IMR-90 (cell line): ENCODE data around the gene TADA2A. TPM values are rescaled to one million over a fixed set of nuclear protein-coding genes. Genes with fewer than 3 reads are reported as not detected.

ENCODE experiments used
- ATAC-seq: fragments of 200-7000 bp; cut with Tn5 transposase; 2 replicates; pipeline ENCODE4 v1.9.1; 2020; ENCODE audit warnings: low read depth, mild to moderate bottlenecking, moderate library complexity
- BruUV-seq: library from RNA; stranded (reverse); fragments of 400-500 nt; replicated peaks from 2 replicates; lab custom pipeline; 2021; lab: Mats Ljungman, UMichigan
- CTCF ChIA-PET: fragments of 300-600 bp; formaldehyde crosslinking; extraction: SDS; loops from one replicate; lab custom pipeline; 2021; ENCODE audit warnings: antibody characterized with exemption; lab: Yijun Ruan, JAX
- POLR2A ChIA-PET: fragments of 300-600 bp; sonication (Branson Sonifier 250); formaldehyde crosslinking; loops from one replicate; lab custom pipeline; 2022; ENCODE audit warnings: antibody characterized with exemption; ENCODE audit not compliant: unreplicated experiment; lab: Charles Lee
- DNase-seq: peaks from one replicate; pipeline ENCODE4 v3.0.0; 2013
- H2AFZ ChIP-seq: replicated peaks from 2 replicates; pipeline ENCODE3; 2013; ENCODE audit warnings: low read length, mild to moderate bottlenecking; ENCODE audit not compliant: poor library complexity
- H2AK5ac ChIP-seq: 2 replicates; pipeline ENCODE4 v1.6.1; 2013; ENCODE audit warnings: low read depth, low read length, inconsistent platforms
- H2AK9ac ChIP-seq: replicated peaks from 2 replicates; pipeline ENCODE3; 2013; ENCODE audit warnings: mild to moderate bottlenecking, low read depth, low read length, moderate library complexity; ENCODE audit not compliant: poor library complexity
- H2BK120ac ChIP-seq: 2 replicates; pipeline ENCODE4 v1.6.1; 2013; ENCODE audit warnings: low read depth, low read length, inconsistent platforms
- H2BK15ac ChIP-seq: 3 replicates; pipeline ENCODE4 v1.6.1; 2013; ENCODE audit warnings: low read depth, low read length, inconsistent platforms
- H2BK20ac ChIP-seq: 2 replicates; pipeline ENCODE4 v1.6.1; 2013; ENCODE audit warnings: low read depth, mild to moderate bottlenecking, inconsistent platforms, low read length, moderate library complexity
- H2BK5ac ChIP-seq: 2 replicates; pipeline ENCODE4 v1.6.1; 2013; ENCODE audit warnings: mild to moderate bottlenecking, low read depth, low read length, inconsistent platforms; ENCODE audit not compliant: poor library complexity, severe bottlenecking
- H3K14ac ChIP-seq: replicated peaks from 2 replicates; pipeline ENCODE4 v1.6.1; 2013; ENCODE audit warnings: low read depth, low read length, inconsistent platforms
- H3K18ac ChIP-seq: 2 replicates; pipeline ENCODE4 v1.6.1; 2013; ENCODE audit warnings: low read depth, low read length, control low read depth
- H3K23ac ChIP-seq: 2 replicates; pipeline ENCODE4 v1.6.1; 2013; ENCODE audit warnings: low read depth, low read length, inconsistent platforms
- H3K27ac ChIP-seq: 2 replicates; pipeline ENCODE4 v1.5.1; 2013; ENCODE audit warnings: mild to moderate bottlenecking, control low read depth, low read length; ENCODE audit not compliant: insufficient read depth
- H3K27me3 ChIP-seq: 2 replicates; pipeline ENCODE4 v1.6.1; 2013; ENCODE audit warnings: low read length; ENCODE audit not compliant: control insufficient read depth, insufficient read depth
- H3K36me3 ChIP-seq: 2 replicates; pipeline ENCODE4 v1.6.1; 2013; ENCODE audit warnings: low read length, mixed read lengths; ENCODE audit not compliant: control insufficient read depth, insufficient read depth
- H3K4ac ChIP-seq: 2 replicates; pipeline ENCODE4 v1.6.1; 2013; ENCODE audit warnings: low read depth, low read length, inconsistent platforms
- H3K4me1 ChIP-seq: 2 replicates; pipeline ENCODE4 v1.6.1; 2013; ENCODE audit warnings: low read length, mixed read lengths; ENCODE audit not compliant: control insufficient read depth, insufficient read depth
- H3K4me2 ChIP-seq: 2 replicates; pipeline ENCODE4 v1.6.1; 2013; ENCODE audit warnings: low read depth, mild to moderate bottlenecking, control low read depth, low read length, moderate library complexity
- H3K4me3 ChIP-seq: 2 replicates; pipeline ENCODE4 v1.5.1; 2013; ENCODE audit warnings: low read depth, mild to moderate bottlenecking, control low read depth, low read length, moderate library complexity; ENCODE audit not compliant: insufficient read depth
- H3K56ac ChIP-seq: 2 replicates; pipeline ENCODE4 v1.6.1; 2013; ENCODE audit warnings: low read length, inconsistent platforms; ENCODE audit not compliant: insufficient read depth; ENCODE audit errors: extremely low read depth
- H3K79me1 ChIP-seq, 2 experiments: 2 replicates each; pipeline ENCODE4 v1.6.1; 2013; ENCODE audit warnings: low read length in 2 of 2, inconsistent platforms in 1 of 2, low read depth in 1 of 2
- H3K9ac ChIP-seq: 2 replicates; pipeline ENCODE4 v1.6.1; 2013; ENCODE audit warnings: low read depth, low read length, control low read depth
- H3K9me1 ChIP-seq: 2 replicates; pipeline ENCODE4 v1.6.1; 2013; ENCODE audit warnings: low read length, inconsistent platforms; ENCODE audit not compliant: insufficient read depth
- H3K9me3 ChIP-seq: 2 replicates; pipeline ENCODE4 v1.6.1; 2013; ENCODE audit warnings: low read length; ENCODE audit not compliant: control insufficient read depth, insufficient read depth
- H4K20me1 ChIP-seq: 2 replicates; pipeline ENCODE4 v1.6.1; 2013; ENCODE audit warnings: low read length, inconsistent platforms; ENCODE audit not compliant: insufficient read depth
- H4K5ac ChIP-seq: 2 replicates; pipeline ENCODE4 v1.6.1; 2013; ENCODE audit warnings: mild to moderate bottlenecking, low read depth, low read length, control low read depth
- H4K8ac ChIP-seq, 2 experiments: 2 replicates each; pipeline ENCODE4 v1.6.1; 2013; ENCODE audit warnings: low read depth in 2 of 2, low read length in 2 of 2, control low read depth in 1 of 2, inconsistent platforms in 1 of 2
- H4K91ac ChIP-seq: 2 replicates; pipeline ENCODE4 v1.6.1; 2013; ENCODE audit warnings: low read depth, low read length, inconsistent platforms; ENCODE audit not compliant: insufficient read depth
- MAFK ChIP-seq: IDR thresholded peaks from 2 replicates; pipeline ENCODE4 v1.6.1; 2012; ENCODE audit warnings: low read depth, low read length, improper control_type of control experiment
- RAD21 ChIP-seq: IDR thresholded peaks from 2 replicates; pipeline ENCODE4 v1.6.1; 2012; ENCODE audit warnings: low read length, improper control_type of control experiment
- RFX5 ChIP-seq: IDR thresholded peaks from 2 replicates; pipeline ENCODE4 v1.8.0; 2012; ENCODE audit warnings: low read depth, mild to moderate bottlenecking, low read length, moderate library complexity
- SMC3 ChIP-seq: fragments of 150-350 bp; IDR thresholded peaks from 2 replicates; pipeline ENCODE4 v1.6.1; 2016; ENCODE audit warnings: low read depth, mild to moderate bottlenecking, antibody characterized with exemption, low read length, moderate library complexity
- WGBS, 2 experiments: methylation state at CpG; one replicate each; pipeline versions ENCODE4 v1.1.5 to v1.1.7; 2013; ENCODE audit warnings: missing lambda C conversion rate in 2 of 2; ENCODE audit not compliant: insufficient read length in 1 of 2; ENCODE audit errors: extremely low coverage in 2 of 2; 5-methylcytosine and 5-hydroxymethylcytosine counted together
- dilution Hi-C: fragments of 300-500 bp; cut with HindIII; formaldehyde crosslinking; loops from one replicate; pipeline ENCODE4 v1.14.3; 2018; ENCODE audit warnings: low sequenced_read_pairs; ENCODE audit not compliant: unreplicated experiment
- in situ Hi-C: fragments of 300-500 bp; cut with MboI; formaldehyde crosslinking; loops from 3 replicates; pipeline ENCODE4 v1.14.3; 2019; ENCODE audit warnings: low sequenced_read_pairs, inconsistent platforms, mixed read lengths
- intact Hi-C: fragments of 100-400 bp; cut with micrococcal nuclease; formaldehyde crosslinking; loops from 2 replicates; pipeline ENCODE4 v1.10.0; 2022
- polyA plus RNA-seq, 3 experiments: library from polyadenylated mRNA; depleted of rRNA; stranded (reverse); fragments of >200 nt; gene quantifications; 2 replicates each; pipeline ENCODE4 v1.2.3, GENCODE V29; 2012; ENCODE audit warnings: low replicate concordance in 1 of 3
- total RNA-seq: library from RNA; depleted of rRNA; stranded (reverse); fragments of >200 nt; gene quantifications from 2 replicates; pipeline ENCODE4 v1.2.3, GENCODE V29; 2012

The TADA2A gene
- total and polyA plus RNA-seq, 2 of the 4 experiments (the other 2 are of a cell fraction): 13.1 to 19.7 TPM

- Histone ChIP-seq H3K56ac (no peak overlapping the region), H3K18ac (no peak overlapping the region), H3K4me3 (no peak overlapping the region), H2AFZ (no peak overlapping the region), H3K4me1 (peaks cover 11% of the 10 kb centered on the region), H2BK120ac (no peak overlapping the region), H2BK15ac (no peak overlapping the region), H4K20me1 (peaks cover 5% of the 10 kb centered on the region; the same call in 1 of the 2 replicates), H2AK5ac (0 out of 2 replicates have a peak overlapping the region, but pooled peaks have one; percentile 39), H3K14ac (no peak overlapping the region), H3K23ac (no peak overlapping the region), H3K36me3 (peaks cover 5% of the 10 kb centered on the region), H2BK5ac (no peak overlapping the region), H3K27ac (no peak overlapping the region), H2BK20ac (no peak overlapping the region), H4K5ac (no peak overlapping the region), H4K91ac (no peak overlapping the region), H3K79me1 (peaks cover 0 to 20% of the 10 kb centered on the region in 2 experiments; a peak in 3 of 4 replicates), H3K27me3 (no peaks in the 10 kb centered on the region), H3K4ac (no peak overlapping the region), H3K4me2 (no peak overlapping the region), H4K8ac (no peak overlapping the region), H2AK9ac (no peak overlapping the region), H3K9ac (no peak overlapping the region), H3K9me3 (no peaks in the 10 kb centered on the region), H3K9me1 (peaks cover 8% of the 10 kb centered on the region)
- dilution Hi-C loops (no loop called here), intact Hi-C loops (no loop called here), in situ Hi-C loops (no loop called here)
- no CpG with 5 or more reads among the region's 2 CpGs for WGBS, 2 experiments
- TF ChIP-seq SMC3 (no peak), RAD21 (no peak), RFX5 (no peak), MAFK (no peak)
- DNase-seq (no peak), ATAC-seq (no peak)
- POLR2A ChIA-PET: interaction anchor here (0.7 kb wide), 1 partner anchor 8 kb away, joined by 3 read pairs; no protein-coding TSS in a partner anchor
- CTCF ChIA-PET: interaction anchor here (0.5 to 0.7 kb wide), 3 partner anchors 21 to 299 kb away, joined by 3 to 6 read pairs (median 3); no protein-coding TSS in a partner anchor
- BruUV-seq: no TSS peak
Measured at GRCh38 chr17:37480427-37480826, 73.7 kb downstream of the TADA2A start.
